ENCODE results near the gene FOXF2.

The FOXF2 gene

DNA sequence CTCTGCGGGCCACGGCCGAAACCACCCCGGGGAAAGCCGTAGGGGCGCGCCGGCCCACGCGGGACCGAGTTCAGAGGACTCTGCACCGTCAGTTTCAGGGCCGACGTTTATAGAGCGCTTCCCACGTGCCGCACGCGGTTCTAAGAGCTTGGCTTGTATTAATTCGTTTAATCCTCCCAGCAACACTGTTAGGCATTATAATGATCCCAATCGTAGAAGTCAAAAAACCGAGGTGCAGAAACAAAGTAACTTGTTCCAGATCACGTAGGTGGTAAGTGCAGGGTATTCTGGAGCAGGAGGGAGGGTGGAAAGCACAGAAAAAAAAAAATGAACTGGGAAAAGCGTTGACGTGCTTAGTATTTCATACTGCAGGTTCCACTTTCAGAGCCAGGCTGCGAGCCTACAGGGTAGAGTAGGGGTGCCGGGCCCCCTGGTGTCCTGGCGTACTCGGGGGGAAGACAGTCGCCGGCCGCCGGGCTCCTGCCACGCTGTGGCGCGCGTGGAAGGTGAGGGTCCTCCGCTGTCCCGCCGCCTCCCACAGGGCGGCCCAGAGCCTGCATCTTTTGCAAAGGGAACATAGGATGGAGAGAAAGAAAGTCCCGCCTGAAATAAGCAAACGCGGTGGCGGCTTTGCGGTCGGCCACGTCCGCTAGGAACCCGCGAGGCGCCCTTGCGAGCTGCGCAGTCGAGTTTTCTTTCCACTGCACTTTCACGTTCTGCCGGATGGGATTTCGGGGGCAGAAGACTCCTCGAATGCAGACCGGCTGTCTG lies 10.2 kb upstream of the FOXF2 start:
- DNase-seq, result no peak

- no peak for DNase-seq
Measured at GRCh38 chr6:1379788-1380147, 9.6 kb upstream of the FOXF2 start.

DNA sequence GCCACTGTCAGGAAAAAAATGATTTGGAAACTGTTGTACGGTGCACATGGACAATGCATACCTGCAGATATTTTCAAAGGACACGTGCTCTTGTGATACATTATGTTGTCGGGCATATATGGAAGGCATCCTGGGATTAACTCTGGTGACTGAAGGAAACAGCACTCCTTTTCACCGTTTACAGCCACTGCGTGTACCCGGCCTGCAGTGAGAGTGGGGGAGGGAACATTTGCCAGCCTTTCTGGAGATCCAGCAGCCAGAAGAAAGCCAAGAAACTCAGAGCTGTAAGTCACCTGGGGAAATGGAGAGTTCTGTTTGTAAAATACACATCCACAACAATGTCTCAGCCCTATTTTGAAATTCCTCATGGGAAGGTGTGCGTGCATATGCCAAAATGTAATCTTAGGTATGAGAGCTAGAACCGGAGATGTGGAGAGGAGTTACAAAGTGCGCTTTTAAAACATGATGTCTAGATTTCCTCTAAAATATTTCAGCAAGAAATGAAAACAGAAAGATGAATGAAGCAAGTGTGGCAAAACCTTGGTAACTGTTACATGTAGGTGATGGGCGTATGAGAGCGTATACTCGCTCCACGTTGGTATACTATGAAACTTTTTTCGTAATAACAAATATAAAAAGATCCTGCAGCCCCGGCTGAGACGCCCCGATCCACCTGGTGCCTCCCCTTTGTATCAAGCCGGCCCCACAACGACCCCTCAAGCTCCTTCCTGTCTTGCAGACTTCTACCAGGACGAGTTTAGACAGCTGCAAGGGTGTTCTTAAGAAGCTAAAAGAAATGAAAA lies 8.6 kb upstream of the FOXF2 start:
- DNase-seq, result no peak

- DNase-seq, result peak; percentile 23 to 24
Measured at GRCh38 chr6:1381481-1382330, 7.7 kb upstream of the FOXF2 start.

DNA sequence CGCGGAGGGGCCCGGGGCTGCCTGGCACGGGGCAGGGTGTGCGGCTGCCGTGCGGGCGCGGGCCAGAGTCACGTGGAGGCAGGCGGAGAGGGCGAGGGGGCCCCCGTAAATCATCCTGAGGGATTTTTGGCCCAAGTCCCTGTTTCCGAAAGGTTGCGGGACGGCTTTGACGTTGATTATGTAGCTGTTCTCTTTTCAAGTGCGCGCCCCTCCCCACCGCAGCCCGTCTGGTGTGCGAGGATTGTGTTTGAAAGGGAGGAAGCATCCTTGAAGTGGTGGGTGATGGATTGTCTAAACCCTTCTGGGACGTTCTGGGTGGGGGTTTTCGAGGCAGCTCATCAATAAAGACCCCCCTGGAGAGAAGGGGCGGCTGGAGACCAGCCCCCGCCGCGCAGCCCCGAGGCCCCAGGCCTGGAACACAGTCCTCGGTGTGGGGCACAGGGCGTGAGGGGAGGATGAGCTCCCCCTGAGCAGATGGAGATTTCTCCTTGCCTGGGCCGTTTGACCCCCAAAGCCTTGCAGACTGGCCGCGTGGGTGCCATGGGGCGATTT lies 7.0 kb upstream of the FOXF2 start:
- DNase-seq, result no peak

- no peak for DNase-seq
Measured at GRCh38 chr6:1382883-1383728, 6.3 kb upstream of the FOXF2 start.

DNA sequence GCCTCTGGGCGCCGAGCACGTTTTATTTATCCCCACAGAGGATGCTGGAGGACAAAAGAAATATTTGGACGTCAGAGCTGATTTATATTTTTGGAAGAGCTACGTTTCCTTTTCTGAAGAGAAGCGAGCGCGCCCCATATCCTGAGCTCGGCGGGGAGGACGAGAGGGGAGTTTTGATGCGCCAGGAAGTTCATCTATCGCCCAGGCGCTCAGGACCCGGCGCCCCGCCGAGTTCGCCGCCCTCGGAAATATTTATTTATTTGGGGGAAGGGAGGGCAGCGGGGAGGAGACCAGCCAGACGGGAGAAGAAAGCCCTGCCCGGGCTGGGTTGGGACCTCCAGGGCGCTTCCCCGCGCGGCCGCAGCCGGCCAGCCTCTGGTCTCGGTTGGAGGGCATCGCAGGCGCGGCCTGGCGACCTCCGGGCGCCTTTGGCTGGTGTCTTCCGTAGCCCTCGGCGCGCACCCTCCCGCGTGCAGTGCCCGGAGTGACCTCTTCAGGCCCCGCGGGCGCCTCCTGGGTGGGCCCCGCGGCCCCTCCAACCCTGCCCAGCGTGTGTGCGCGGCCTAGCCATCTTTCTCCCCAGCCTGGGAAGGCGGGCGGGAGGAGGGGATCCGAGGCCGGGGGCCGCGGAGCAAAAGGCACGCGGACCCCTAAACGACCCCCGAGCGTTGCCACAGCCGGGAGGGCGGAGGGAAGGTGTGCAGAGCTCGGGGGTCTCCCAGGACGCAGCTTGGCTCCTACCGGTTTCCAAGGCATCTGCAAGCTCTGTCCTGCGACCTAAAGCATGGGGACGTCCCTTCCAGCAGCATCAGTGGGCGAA lies 5.4 kb upstream of the FOXF2 start:
- no peak for DNase-seq

DNA sequence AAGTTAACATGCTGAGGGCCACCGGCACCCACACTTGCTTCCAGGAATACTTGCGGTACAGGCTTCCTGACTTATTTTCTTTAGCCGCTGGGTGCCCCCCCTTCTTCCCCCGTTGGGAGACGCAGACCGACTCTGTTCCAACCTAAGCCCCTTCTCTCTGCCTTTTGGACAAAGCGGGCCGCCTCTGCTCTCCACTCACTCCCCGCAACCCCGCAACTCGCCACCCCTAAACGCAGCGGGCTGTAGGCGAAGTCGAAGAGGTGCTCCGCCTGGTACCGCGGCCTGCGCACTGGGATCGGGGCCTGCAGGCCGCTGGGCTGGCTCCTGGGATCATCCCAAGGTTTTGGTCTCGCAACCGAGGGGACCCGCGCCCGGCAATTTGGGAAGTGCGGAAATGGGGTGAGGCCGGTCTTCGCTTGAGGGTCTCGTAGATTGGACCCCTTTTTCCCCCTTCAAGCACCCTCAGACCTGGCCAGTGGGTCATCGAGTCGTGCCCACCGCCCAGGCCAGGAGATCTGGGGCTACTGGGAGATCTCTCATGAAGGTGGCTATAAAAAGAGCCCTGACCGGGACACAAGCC lies 4.7 kb upstream of the FOXF2 start:
- DNase-seq, result no peak

- DNase-seq, result no peak
Measured at GRCh38 chr6:1385129-1386037, 4.0 kb upstream of the FOXF2 start.

DNA sequence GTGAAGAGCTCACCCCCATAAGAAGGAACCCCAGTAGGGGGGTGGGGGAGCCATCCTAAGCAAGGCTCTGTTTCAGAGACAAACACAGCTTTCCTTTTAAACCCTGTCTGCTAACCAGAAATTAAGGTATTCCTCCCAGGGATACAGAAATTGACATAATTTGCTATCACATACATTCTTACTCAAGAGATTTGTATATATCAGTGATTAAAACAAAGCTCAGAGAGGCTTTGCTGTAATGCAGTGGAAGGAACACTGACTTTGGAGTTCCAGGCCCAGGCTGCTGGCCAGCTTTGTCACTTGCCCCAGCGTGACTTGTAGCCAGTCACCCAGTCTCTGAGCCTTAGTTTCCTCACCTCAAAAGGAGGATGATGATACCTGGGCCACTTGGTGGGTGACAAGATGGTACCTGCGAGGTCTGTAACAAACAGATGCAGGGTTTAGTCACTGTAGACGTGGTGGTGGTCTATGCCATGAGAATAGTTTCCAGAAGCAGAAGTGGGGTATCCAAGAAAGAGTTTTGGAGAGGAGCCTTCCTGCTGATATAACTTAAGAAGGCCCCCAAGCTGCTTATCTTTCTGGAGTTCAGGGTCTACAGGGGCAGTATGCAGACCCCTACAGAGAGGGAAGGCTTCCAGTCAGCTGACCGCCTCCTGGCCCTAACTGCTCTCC lies 3.2 kb upstream of the FOXF2 start:
- no peak for DNase-seq

DNA sequence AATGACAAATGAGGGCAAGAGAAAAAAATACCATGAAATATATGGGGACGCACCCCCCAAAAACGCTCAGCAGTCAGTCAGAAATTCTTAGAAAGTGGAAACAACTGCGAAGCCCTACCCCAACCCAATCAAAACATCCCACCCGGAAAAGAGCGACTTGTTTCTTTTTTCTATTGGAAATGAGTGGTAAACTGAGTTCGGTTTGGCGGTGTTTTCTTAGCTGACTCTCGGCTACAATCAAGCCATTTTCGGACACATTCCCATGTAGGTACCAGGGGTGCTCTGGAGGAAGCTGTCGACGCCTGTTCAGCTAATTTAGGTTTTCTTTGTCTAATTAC lies 1.9 kb upstream of the FOXF2 start:
- no peak for DNase-seq

- DNase-seq, result no peak
Measured at GRCh38 chr6:1387876-1388629, 1.3 kb upstream of the FOXF2 start.

GRCh38 chr6:1388630-1389368 lies 577 bp upstream of the FOXF2 start:
- DNase-seq, result no peak

DNA sequence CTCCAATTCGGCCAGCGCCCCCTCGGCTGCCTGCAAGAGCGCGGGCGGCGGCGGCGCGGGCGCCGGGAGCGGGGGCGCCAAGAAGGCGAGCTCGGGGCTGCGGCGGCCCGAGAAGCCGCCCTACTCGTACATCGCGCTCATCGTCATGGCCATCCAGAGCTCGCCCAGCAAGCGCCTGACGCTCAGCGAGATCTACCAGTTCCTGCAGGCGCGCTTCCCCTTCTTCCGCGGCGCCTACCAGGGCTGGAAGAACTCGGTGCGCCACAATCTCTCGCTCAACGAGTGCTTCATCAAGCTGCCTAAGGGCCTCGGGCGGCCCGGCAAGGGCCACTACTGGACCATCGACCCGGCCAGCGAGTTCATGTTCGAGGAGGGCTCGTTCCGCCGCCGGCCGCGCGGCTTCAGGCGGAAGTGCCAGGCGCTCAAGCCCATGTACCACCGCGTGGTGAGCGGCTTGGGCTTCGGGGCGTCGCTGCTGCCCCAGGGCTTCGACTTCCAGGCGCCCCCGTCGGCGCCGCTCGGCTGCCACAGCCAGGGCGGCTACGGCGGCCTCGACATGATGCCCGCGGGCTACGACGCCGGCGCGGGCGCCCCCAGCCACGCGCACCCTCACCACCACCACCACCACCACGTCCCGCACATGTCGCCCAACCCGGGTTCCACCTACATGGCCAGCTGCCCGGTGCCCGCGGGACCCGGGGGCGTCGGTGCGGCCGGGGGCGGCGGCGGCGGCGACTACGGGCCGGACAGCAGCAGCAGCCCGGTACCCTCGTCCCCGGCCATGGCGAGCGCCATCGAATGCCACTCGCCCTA lies 963 bp downstream of the FOXF2 start:
- no peak for DNase-seq

DNA sequence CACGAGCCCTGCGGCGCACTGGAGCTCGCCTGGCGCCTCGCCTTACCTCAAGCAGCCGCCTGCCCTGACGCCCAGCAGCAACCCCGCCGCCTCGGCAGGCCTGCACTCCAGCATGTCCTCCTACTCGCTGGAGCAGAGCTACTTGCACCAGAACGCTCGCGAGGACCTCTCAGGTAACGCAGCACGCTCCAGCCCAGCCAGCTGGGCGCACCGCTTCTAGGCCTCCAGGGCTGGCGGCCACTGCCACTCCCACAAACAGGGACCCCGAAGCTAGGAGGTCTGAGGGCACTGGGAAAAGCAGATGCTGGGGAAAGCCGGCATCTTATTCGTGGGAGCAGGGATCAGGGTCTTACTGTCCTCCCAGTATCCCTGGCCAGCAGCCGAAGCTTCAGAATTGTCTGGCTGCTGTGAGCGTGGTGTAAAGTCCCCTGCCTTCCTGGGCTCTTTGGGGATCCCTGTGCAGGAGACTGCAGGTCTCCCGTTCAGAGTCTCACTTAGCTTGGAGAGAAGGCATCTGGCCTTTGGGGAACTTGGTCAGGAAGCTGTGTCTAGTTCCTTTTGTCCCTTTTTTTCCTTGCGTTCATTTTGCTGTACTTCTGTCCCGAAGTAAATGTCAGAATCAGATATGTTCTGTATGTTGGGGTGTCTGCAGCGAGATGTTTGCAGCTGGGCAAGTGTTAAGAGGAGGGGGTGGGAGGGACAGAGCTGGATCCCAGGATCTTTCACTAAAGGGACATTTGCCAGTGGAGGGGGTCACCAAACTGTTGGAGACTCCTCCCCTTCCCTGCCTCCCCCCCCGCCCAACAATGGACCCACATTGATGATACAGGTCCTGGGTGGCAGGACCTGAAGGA lies 1.8 kb downstream of the FOXF2 start:
- DNase-seq, result no peak

DNA sequence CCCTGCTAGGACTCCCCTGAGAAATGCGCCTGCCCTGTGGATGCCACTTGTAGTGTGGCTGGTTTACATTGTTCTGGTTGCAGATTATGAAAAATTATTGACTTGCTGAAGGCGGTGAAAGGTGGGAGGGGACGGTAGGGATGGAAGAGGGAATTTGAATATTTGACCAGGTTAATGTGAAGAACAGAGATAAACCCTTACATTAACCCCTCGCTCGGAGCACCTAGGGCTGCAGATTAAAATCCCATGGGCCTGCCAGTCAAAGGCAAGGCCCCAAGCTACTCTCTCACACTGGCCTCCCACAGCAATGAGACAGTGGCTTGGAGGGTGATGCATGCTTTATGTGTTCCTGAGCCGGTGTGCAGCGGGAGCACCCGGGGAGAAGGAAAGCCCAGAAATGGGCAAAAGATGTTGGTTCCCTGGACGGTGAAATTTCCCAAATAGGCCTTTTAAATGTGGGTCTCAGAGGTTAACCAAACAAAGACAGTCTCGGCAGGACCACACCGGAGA lies 2.5 kb downstream of the FOXF2 start:
- DNase-seq, result no peak
